NCI-H2196 (cell line): ENCODE measurements around the gene CDH4.
"Not testable (repeated sequence)": the region's sequence is repeated elsewhere in the genome, so short reads cannot be mapped to it uniquely, and the experiment has no call there.

Experiments used
- DNase-seq: peaks from one replicate; lab custom pipeline; 2025; ENCODE audit not compliant: unreplicated experiment; lab: John Stamatoyannopoulos, UW

CDH4 gene

DNA sequence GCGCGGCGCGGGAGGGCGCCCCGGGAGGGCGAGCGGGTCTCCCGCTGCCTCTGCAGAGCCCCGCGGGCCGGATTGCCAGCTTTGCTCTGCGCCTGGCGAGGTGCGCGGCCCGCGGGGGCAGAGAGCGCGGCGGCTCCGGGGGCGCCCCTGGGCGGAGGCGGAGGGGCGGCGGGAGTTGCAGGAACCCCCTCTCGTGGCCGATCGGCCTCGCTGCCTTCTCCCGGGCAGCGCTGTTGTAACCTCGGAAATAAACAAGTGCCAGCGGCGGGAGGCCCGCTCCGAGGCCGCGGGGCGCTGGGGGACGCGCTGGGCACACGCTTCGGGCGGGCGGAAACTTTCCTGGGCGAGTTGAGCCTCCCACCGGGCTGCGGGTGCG lies 1.2 kb downstream of the CDH4 start:
- no peak for DNase-seq

DNA sequence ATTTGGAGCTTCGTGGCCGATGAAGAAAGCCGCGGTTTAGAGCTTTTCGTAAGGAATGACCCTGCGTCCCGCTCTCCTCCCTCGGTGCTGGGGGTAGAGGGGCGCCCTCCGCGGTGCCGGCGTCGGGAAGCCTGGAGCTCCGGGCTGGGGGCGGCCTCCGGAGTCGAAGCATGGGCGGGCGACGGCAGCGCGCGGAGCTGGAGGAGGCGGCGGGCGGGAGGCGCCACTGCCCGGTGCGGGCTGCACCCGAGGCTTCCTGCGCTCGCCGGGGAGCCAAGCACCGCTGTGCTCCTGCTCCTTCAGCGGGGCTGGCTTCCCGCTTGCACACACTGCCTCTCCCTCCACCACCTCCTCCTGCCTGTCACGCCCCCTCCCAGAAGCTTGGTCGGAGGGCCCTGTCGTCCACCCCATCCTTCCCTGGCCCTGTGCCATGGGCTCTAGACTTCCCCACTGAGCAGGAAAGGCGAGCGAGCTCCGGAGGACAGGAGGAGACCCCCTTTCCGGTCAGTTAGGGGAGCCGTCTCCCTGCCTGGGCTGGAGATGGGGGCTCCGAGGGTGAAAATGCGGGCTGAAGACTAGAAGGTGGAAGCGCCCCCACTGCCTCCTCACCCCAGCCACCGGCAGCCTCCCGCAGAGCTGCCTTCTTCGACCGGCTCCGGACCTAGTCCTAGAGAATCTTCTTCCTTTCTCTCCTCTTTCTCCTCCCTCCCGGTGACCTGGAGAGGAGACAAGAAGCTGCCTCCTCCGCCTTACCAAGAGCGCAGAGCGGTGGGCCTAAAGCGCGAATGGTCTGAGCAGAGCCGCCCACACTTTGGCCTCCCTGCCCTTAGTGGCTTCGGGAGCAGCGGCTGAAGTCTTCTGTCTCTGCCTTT lies 1.8 kb downstream of the CDH4 start:
- no peak for DNase-seq

DNA sequence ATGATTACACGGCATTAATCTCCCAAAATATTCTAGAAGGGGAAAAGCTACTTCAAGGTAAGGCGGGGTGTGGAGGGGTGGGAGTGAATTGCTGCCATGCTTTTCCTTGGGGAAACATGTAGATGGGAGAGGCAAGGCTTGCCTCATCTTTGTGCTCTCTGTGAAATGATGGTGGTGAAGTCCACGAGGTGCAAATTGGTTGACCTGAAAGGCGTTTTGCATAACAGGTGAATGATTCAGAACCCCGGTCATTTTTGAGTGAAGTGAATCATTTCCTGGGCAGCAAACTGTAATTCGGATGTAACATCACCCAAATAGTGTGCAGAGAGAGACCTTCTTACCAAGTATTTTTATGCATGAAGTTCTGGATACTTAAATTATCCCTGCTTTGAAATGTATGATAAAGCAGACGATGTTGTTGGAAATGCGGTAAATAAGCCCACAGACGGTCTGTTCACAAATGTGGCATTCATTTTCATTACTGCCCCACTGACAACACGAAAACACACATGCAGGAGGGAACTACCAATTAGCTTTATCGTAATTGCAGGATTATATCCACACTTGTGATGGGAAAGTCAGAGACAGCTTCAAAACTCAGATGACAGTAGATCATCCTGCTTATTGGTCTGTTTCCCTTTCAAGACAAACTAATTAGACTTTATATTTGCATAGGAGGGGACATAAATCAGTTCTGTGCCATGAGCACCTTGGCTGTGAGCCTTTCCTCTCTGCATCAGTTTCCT lies 3.0 kb downstream of the CDH4 start:
- DNase-seq = no peak

DNA sequence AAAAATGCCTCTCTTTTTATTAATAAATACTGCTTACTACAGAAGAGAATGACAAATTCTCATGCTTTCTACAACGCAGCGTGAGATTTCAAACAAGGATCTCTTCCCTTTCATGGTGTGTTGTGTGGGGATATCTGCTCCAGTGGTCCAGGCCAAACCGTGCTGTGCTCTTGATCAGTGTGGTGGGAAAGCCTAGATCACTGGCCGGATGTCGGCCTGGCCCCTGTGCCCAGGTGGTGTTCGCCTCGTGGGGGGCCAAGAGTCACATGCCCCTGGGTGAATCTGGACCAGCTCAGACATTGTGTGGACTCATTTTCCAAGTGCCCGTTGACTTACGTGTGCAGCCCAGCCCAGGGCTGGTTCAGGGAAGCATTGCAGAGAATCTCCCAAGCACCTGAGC lies 4.3 kb downstream of the CDH4 start:
- DNase-seq = no peak

DNA sequence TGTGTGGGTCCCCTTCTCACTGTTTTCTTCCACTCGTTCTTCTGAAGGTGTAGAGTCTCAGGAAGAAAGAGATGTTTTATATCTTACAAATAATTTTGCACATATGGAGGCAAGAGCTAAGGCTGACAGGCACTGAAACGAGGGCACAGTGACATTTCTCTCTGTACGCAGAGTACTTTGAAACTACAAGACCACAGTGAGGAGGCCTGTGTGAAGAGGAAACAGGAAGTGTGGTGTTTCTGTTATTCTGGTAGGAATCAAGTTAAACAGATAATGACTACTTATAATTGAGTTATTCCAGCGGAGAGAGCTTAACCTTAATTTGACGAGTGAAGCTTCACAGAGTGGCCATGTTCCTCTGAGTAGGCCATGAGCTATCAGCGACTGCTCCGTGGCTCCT lies 4.8 kb downstream of the CDH4 start:
- no peak for DNase-seq

DNA sequence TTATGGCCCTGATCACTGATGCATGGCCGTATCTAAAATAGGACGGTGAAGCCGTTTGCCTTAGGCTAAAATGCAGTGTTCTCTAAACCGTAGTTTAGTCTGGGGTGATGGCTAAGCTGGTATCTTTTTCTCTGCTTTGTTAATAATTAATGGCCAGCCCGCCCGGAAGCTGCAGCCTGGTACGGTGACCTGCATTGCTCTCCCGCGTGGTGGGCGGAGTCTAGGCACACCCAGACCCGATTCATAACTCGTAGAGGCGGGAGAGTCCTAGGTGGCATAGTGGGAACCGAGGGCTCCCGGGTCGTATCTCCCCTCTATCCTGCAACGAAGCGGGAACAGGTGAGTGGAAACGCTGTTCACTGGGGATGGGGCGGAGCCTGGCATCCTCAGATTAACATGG lies 5.5 kb downstream of the CDH4 start:
- no peak for DNase-seq

DNA sequence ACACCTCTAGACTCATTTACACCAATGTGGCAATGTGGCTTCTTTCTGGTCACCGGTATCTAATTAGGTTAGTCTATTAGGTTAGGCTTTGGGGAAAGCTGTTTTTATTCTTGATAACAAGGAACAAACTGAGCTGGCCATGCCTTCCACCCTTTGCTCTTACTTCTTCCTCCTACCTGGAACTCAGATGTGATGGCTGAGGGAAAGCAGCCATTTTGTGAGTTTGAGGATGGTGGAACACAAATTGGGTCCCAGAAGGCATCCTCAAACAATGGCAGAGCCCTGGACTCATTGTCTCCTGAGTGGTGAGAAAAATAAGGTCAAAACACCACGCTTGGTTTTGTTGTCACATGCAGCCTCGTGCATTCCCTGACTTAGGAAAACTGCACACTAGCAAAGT lies 7.7 kb downstream of the CDH4 start:
- no peak for DNase-seq

DNA sequence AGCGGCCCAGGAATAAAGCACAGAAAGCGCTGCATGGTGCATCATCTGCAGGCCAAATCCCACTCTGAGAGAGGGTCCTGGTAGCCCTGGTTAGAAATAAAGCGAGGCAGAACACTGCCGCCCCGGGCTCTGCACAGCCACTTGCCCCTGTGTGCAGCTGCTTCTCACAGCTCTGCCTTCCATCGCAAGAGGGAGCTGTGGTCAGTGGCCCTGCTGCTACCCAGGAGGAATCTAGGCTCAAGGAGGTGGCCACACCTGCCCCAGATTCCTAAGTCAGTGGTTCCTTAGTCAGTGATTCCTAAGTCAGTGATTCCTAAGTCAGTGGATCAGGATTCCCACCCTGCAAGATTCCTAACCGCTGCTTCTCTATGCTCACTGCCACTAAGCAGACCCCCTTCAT lies 8.8 kb downstream of the CDH4 start:
- DNase-seq = no peak

DNA sequence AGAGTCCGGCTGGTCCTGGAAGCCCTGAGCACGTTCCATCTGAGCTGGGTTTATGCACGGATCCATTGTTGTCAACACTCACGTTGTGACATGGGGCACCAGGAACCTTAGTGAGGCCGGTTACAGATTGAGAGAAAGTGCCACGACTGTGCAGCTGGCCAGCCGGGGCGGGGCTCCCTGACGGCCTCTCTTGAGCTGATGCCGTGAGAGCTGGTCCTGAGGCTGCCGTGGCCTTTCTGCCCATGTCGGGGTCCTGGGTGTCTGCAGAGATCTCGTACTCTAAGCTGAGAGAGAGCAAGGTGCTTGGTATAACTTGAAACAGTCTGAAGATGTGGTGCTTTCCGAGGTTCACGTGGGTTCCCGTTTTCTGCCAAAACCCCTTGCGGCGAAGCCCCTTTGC lies 10.0 kb downstream of the CDH4 start:
- DNase-seq = no peak

DNA sequence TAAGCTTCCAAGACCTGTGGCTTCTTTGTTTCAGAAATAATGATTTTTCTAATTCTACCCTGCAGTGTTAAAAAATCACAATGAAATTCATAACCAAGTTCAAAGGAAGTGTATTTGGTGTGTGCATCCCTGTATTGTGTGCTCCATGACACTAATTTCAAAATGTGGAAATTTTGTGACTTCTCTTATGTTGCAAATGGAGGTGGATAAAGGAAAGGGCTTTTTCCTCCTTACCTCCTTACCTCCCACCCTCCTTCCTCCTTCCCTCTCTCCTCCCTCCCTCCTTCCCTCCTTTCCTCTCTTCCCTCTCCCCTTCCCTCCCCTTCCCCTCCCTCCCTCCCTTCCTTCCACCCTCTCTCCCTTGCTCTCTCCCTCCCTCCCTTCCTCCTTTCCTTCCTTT lies 10.5 kb downstream of the CDH4 start:
- no peak for DNase-seq

DNA sequence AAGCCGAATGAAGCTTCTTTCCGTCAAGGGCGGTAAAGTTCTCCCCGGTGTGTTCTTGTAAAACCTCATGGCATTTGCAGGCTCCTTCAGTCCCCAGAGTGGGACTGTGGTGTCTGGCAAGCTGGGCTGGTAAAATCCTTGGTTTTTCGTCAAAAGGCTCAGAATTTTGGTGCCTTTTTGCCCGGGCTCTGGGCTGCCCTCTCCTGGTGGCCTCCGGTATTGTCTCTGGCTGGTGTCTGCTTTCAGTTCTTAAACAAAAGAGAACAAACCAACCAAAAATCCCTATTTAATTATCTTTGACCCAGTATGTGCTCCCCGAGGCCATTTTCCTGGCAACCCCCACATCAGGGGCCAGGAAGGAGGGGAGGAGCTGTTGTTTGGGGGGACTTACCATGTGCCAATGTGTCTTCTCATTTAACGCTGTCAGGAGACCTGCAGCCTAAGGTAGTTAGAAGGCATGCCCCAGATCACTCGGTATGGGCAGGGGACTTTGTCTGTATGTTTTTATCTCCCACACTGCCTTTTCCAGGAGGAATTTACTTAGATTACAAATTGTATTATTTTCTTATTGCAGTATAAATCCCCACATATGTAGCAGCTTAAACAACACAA lies 11.1 kb downstream of the CDH4 start:
- DNase-seq = peak; percentile 7

DNA sequence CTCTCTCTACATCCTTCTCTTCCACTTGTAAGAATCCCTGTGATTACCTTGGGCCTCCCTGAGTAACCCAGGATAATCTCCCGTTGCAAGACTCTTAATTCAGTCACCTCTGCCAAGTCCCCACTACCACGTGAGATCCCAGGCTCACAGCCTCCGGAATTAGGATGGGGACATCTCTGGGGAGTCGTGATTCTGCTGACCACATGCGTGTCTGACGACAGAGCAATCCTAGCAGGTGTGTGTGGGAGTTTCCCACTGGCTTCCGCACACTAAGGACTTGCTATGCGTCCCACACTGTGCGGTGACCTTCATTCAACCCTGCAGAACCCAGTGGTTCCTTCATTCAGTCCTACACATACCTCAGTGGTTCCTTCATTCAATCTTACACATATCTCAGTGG lies 11.9 kb downstream of the CDH4 start:
- DNase-seq = no peak

DNA sequence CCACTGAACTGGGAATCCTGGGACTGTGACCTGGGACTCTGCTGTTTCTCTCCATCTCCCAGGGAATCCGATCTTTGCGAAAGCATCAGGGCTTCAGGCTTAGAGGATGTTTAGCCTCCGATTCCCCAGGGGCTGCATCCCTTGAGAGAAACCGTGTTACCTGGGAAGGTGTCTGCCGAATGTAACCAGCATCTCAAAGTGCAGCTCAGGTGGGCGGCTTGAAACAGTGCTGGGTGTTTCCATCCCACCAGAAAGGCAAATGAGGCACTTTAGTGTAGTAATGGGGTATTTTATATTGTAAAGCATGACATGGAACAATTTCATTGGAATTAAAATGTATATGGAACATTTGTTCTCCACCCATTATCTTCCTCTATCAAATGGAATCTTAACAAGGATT lies 15.2 kb downstream of the CDH4 start:
- no peak for DNase-seq

DNA sequence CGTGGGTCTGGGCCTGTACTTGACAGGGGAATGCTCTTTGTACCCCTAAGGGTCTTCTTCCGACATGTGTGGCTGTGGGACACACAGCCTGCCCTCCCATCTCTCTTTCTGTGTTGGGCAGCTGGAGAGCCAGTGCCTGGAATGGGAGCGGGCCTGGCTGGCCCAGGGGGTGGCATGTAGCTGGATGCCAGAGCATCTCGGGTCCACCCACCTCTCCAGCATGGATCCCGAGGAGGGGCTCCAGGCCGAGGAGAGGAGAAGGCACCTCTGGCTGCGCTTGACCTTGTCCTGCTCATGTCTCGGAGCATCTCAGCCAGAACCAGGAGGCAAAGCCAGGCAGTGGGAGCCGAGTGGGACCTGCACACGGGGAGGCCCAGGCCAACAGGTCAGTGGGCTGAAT lies 16.0 kb downstream of the CDH4 start:
- DNase-seq = no peak

DNA sequence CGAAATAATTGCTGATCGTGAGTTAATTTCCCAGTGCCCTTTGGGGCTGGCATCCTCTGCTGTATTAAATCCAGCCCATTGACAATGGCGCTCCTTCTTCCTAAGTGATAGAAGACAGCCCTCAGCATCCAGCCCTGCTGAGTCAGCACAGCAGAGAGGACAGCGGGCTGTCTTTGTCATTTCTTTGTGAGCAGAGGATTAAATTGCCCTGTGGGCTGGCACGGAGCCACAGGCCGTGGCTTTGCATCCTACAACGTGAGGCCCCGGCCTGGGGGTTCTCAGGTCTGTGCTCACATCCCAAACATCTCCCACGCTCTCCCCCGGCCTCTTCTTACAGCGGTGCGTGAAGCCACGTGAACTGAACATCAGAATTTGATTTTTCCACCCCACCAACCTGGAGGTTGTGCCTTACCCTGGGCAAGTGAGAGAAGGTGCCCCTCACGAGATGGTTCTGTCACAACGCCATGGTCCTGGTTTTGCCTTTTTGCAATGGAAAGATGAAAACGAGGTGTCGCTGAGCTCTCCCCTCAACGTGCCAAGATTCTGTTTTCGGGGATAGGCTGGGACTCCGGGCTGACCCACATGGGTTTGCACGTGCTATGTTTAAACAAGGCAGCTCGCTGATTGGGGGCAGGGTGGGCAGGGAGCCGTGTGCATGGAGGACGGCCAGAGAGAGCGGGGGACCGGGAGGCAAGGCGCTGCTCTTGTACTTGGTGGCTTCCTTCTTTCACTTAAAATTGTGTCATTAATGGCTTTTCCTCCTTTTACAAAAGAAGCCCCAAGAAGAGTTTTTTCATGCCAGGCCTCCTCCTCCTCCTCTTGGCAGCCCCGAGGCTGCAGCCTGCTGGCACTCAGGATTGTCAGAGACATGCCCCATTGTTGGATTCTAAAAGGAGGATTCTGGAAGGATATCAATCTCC lies 19.5 kb downstream of the CDH4 start:
- peak; percentile 31 for DNase-seq

DNA sequence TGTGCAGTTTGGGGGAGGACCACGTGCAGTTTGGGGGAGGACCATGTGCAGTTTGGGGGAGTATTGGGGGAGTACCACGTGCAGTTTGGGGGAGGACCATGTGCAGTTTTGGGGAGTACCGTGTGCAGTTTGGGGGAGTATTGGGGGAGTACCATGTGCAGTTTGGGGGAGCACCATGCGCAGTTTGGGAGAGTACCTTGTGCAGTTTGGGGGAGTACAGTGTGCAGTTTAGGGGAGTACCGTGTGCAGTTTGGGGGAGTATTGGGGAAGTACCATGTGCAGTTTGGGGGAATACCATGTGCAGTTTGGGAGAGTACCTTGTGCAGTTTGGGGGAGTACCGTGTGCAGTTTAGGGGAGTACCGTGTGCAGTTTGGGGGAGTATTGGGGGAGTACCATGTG lies 21.0 kb downstream of the CDH4 start:
- not testable (repeated sequence) for DNase-seq

DNA sequence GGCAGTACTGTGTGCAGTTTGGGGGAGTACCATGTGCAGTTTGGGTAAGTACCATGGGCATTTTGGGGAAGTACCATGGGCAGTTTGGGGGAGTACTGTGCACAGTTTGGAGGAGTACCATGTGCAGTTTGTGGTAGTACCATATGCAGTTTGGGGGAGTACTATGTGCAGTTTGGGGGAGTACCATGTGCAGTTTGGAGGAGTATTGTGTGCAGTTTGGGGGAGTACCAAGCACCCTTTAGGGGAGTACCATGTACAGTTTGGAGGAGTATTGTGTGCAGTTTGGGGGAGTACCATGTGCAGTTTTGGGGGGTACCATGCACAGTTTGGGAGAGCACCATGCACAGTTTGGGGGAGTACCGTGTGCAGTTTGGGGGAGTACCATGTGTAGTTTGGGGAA lies 21.6 kb downstream of the CDH4 start:
- not testable (repeated sequence) for DNase-seq

DNA sequence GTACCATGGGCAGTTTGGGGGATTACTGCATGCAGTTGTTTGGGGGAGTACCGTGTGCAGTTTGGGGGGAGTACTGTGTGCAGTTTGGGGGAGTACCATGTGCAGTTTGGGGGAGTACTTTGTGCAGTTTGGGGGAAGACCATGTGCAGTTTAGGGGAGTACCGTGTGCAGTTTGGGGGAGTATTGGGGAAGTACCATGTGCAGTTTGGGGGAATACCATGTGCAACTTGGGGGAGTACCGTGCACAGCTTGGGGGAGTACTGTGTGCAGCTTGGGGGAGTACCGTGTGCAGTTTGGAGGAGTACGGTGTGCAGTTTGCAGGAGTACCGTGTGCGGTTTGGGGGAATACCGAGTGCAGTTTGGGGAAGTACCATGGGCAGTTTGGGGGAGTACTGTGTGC lies 22.3 kb downstream of the CDH4 start:
- no peak for DNase-seq

DNA sequence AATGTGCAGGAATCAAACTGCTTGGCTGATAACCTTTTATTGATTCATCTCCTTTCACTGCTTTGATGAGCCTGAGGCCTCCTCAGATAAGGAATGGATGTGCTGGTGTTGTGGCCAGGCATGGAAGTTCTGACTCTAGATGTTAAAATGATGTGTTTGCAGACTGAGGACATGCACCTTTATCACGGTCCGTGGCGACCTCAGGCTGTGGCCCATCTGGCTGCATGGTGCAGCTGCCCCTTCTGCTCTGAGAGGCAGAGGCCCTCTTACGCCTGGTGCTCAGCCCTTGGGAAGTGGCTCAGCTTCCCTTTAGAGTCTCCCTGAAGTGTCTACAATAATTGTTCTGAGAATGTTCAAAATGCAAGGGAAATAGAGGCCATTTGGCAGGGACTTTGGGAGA lies 26.2 kb downstream of the CDH4 start:
- DNase-seq = no peak

DNA sequence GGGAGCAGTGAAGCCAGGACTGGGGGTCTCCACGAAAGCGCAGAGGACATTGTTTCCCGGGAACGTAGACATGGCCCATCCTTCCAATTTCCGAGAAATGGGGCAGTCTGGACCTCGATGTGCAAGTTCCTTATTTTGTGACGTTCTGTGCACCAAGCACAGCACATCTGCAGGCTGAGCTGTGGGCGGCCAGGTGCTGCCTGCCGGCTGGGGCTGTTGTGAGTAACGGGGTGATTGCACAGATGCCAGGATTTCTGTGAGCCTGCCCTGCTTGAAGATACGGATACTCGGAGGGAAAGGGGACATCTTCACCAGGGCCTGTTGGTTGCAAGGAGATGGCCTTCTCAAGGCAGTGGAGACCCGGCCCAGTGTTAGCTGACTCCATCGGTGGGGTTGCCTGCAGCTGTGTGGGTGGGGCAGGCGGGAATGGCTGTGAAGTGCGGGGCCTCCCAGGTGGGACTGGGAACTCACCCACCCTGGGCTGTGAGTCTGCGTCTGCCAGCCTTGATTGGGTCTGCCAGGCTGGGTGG lies 27.6 kb downstream of the CDH4 start:
- DNase-seq = no peak
